ENCODE measurements around the gene LRRC55.

- TF ChIP-seq CTCF (IDR thresholded peaks at IDR 0.05) (no peak), POLR2AphosphoS5 (IDR thresholded peaks at IDR 0.05; ENCODE audit: low read depth, low read length) (no peak), RFX5 (IDR thresholded peaks at IDR 0.05; ENCODE audit: low read length) (no peak), RAD21 (IDR thresholded peaks at IDR 0.05; ENCODE audit: low read length) (no peak), FOSL2 (IDR thresholded peaks at IDR 0.05; ENCODE audit: borderline replicate concordance, low read depth) (no peak), GABPA (IDR thresholded peaks at IDR 0.05; ENCODE audit: low read depth) (no peak)
- TF ChIP-seq, protein P1, sequence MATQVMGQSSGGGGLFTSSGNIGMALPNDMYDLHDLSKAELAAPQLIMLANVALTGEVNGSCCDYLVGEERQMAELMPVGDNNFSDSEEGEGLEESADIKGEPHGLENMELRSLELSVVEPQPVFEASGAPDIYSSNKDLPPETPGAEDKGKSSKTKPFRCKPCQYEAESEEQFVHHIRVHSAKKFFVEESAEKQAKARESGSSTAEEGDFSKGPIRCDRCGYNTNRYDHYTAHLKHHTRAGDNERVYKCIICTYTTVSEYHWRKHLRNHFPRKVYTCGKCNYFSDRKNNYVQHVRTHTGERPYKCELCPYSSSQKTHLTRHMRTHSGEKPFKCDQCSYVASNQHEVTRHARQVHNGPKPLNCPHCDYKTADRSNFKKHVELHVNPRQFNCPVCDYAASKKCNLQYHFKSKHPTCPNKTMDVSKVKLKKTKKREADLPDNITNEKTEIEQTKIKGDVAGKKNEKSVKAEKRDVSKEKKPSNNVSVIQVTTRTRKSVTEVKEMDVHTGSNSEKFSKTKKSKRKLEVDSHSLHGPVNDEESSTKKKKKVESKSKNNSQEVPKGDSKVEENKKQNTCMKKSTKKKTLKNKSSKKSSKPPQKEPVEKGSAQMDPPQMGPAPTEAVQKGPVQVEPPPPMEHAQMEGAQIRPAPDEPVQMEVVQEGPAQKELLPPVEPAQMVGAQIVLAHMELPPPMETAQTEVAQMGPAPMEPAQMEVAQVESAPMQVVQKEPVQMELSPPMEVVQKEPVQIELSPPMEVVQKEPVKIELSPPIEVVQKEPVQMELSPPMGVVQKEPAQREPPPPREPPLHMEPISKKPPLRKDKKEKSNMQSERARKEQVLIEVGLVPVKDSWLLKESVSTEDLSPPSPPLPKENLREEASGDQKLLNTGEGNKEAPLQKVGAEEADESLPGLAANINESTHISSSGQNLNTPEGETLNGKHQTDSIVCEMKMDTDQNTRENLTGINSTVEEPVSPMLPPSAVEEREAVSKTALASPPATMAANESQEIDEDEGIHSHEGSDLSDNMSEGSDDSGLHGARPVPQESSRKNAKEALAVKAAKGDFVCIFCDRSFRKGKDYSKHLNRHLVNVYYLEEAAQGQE (IDR thresholded peaks at IDR 0.05; ENCODE audit: low read depth, low read length): no peak
Measured at GRCh38 chr11:57207168-57207567, 25.4 kb downstream of the LRRC55 start.

All from SK-N-SH (cell line).